Stimulated activated CD4-positive, alpha-beta T cell treated with anti-CD3 and anti-CD28 coated beads, Interleukin-2, amount 100 ng/mL, for 24 hours (primary cell): ENCODE data around the gene CAT.

ENCODE experiments used
- DNase-seq, 2 donors: peaks; one replicate each; pipeline ENCODE4 v3.0.0-alpha.2; 2020

Gene CAT

GRCh38 chr11:34461215-34461614, 22.5 kb downstream of the CAT start:
- DNase-seq, result no peak

GRCh38 chr11:34464591-34465051, 25.9 kb downstream of the CAT start:
- no peak for DNase-seq

GRCh38 chr11:34466802-34467488, 28.2 kb downstream of the CAT start:
- DNase-seq, result no peak

- peak; percentile 44 to 53 for DNase-seq
Measured at GRCh38 chr11:34468209-34468841, 29.6 kb downstream of the CAT start.

- no peak for DNase-seq
Measured at GRCh38 chr11:34473603-34474169, 35.0 kb downstream of the CAT start.

- DNase-seq, result no peak
Measured at GRCh38 chr11:34475656-34476055, 36.9 kb downstream of the CAT start.

GRCh38 chr11:34476849-34477248, 38.1 kb downstream of the CAT start:
- DNase-seq, result no peak

GRCh38 chr11:34478845-34479663, 40.3 kb downstream of the CAT start:
- no peak for DNase-seq

GRCh38 chr11:34480314-34480713, 41.6 kb downstream of the CAT start:
- no peak for DNase-seq

GRCh38 chr11:34481307-34481706, 42.6 kb downstream of the CAT start:
- DNase-seq, result no peak

- no peak for DNase-seq
Measured at GRCh38 chr11:34483106-34483874, 44.6 kb downstream of the CAT start.

GRCh38 chr11:34487430-34487829, 48.7 kb downstream of the CAT start:
- DNase-seq, result no peak

- no peak for DNase-seq
Measured at GRCh38 chr11:34488855-34489557, 50.3 kb downstream of the CAT start.

- no peak for DNase-seq
Measured at GRCh38 chr11:34490304-34490703, 51.6 kb downstream of the CAT start.

GRCh38 chr11:34492806-34493414, 54.2 kb downstream of the CAT start:
- DNase-seq, result peak; percentile 53 to 58

- no peak for DNase-seq
Measured at GRCh38 chr11:34493468-34493867, 54.7 kb downstream of the CAT start.

- DNase-seq, result no peak
Measured at GRCh38 chr11:34493926-34494595, 55.3 kb downstream of the CAT start.

- no peak for DNase-seq
Measured at GRCh38 chr11:34495239-34495723, 56.5 kb downstream of the CAT start.

- DNase-seq, result no peak
Measured at GRCh38 chr11:34495724-34496377, 57.1 kb downstream of the CAT start.
